Measurements from ENCODE around the gene PPP1R12C.

The PPP1R12C gene

DNA sequence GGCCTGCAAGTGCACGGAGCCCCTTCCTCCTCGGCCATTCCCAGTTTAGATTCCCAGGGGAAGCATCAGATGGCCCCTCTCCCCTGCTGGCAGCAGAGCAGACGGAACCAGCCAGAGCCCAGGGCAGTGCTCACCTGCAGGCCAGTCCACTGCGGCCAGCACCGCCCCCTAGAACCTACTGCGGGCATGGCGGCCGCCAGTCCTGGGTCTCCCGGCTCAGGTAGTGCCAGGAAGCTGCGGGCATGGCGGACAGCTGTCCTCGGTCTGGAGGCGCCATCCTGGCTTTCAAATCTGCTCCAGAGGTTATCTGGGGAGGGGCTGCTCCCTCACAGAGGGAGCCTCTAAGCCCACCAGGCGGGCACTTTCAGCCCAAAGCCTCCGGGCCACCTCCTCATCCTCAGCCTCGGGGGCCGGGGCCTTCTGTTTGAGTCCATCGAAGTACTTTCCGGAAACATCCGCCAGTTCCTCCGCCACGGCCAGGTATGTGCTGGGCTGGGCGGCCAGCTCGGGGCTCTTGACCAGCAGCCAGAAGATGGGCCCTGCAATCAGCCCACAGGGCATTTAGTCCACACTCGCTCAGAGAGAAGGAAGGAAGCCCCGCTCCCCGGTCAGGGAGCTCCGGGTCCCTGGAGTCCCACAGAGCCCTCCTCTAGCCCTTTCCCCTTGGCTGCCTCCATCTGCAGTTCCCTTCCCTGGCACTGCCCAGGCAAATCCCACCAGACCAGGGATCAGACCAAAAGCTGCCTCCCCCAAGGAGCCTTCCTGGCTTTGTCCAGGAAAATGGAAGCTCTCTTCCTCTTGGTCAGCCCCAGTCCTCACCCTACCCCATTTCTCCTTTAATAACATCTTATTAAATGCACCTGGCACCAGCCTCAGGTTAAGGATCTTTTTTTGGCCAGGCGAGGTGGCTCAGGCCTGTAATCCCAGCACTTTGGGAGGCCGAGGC is 72.4 kb downstream of the PPP1R12C start:
- no peak overlapping the region for H3K9ac ChIP-seq (ENCODE audit: low read depth, low read length, poor library complexity, severe bottlenecking)
- no peak overlapping the region for H3K4me3 ChIP-seq (ENCODE audit: low read length, poor library complexity, severe bottlenecking)
- H2AFZ ChIP-seq (ENCODE audit: low read length) = no peak overlapping the region
- H3K9me3 ChIP-seq (ENCODE audit: insufficient read depth, low read depth, low read length) = no peaks in the 10 kb centered on the region
- no peak overlapping the region for H3K4me2 ChIP-seq (ENCODE audit: low read depth, low read length, poor library complexity, severe bottlenecking)
- H3F3A ChIP-seq (ENCODE audit: low read depth) = no peaks in the 10 kb centered on the region
- no peaks in the 10 kb centered on the region for H3K79me2 ChIP-seq (ENCODE audit: insufficient read depth, low read length)
- H3K9me2 ChIP-seq (replicated peaks; ENCODE audit: low read depth, low read length) = no peaks in the 10 kb centered on the region
- TF ChIP-seq, protein P1, sequence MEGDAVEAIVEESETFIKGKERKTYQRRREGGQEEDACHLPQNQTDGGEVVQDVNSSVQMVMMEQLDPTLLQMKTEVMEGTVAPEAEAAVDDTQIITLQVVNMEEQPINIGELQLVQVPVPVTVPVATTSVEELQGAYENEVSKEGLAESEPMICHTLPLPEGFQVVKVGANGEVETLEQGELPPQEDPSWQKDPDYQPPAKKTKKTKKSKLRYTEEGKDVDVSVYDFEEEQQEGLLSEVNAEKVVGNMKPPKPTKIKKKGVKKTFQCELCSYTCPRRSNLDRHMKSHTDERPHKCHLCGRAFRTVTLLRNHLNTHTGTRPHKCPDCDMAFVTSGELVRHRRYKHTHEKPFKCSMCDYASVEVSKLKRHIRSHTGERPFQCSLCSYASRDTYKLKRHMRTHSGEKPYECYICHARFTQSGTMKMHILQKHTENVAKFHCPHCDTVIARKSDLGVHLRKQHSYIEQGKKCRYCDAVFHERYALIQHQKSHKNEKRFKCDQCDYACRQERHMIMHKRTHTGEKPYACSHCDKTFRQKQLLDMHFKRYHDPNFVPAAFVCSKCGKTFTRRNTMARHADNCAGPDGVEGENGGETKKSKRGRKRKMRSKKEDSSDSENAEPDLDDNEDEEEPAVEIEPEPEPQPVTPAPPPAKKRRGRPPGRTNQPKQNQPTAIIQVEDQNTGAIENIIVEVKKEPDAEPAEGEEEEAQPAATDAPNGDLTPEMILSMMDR (conservative IDR thresholded peaks at IDR 0.05; ENCODE audit: low read length) = no peak
- no peak for TF ChIP-seq EZH2phosphoT487 (IDR thresholded peaks at IDR 0.05; ENCODE audit: borderline replicate concordance)
- no peaks in the 10 kb centered on the region for H3K36me3 ChIP-seq (ENCODE audit: insufficient read depth, low read length)
- H3K4me1 ChIP-seq (ENCODE audit: insufficient read depth, low read length, poor library complexity, severe bottlenecking) = peaks cover 5% of the 10 kb centered on the region
- no peaks in the 10 kb centered on the region for H4K20me1 ChIP-seq (ENCODE audit: insufficient read depth, low read length, poor library complexity, severe bottlenecking)
- no peaks in the 10 kb centered on the region for H3K27me3 ChIP-seq (ENCODE audit: insufficient read depth, low read length, poor library complexity, severe bottlenecking)

- Histone ChIP-seq H3K9ac (ENCODE audit: low read depth, low read length, poor library complexity, severe bottlenecking) (no peak overlapping the region), H2AFZ (ENCODE audit: low read length) (no peak overlapping the region), H3K4me2 (ENCODE audit: low read depth, low read length, poor library complexity, severe bottlenecking) (no peak overlapping the region), H3K79me2 (ENCODE audit: insufficient read depth, low read length) (no peaks in the 10 kb centered on the region), H3K9me3 (ENCODE audit: insufficient read depth, low read depth, low read length) (no peaks in the 10 kb centered on the region), H3K4me3 (ENCODE audit: low read length, poor library complexity, severe bottlenecking) (no peak overlapping the region), H3K27me3 (ENCODE audit: insufficient read depth, low read length, poor library complexity, severe bottlenecking) (no peaks in the 10 kb centered on the region), H3F3A (ENCODE audit: low read depth) (no peaks in the 10 kb centered on the region), H3K9me2 (replicated peaks; ENCODE audit: low read depth, low read length) (no peaks in the 10 kb centered on the region), H3K36me3 (ENCODE audit: insufficient read depth, low read length) (no peaks in the 10 kb centered on the region), H4K20me1 (ENCODE audit: insufficient read depth, low read length, poor library complexity, severe bottlenecking) (no peaks in the 10 kb centered on the region), H3K4me1 (ENCODE audit: insufficient read depth, low read length, poor library complexity, severe bottlenecking) (peaks cover 5% of the 10 kb centered on the region)
- TF ChIP-seq, protein P1 (conservative IDR thresholded peaks at IDR 0.05; ENCODE audit: low read length) = no peak
- no peak for TF ChIP-seq EZH2phosphoT487 (IDR thresholded peaks at IDR 0.05; ENCODE audit: borderline replicate concordance)
Measured at GRCh38 chr19:55044286-55044685, 73.2 kb downstream of the PPP1R12C start.

DNA sequence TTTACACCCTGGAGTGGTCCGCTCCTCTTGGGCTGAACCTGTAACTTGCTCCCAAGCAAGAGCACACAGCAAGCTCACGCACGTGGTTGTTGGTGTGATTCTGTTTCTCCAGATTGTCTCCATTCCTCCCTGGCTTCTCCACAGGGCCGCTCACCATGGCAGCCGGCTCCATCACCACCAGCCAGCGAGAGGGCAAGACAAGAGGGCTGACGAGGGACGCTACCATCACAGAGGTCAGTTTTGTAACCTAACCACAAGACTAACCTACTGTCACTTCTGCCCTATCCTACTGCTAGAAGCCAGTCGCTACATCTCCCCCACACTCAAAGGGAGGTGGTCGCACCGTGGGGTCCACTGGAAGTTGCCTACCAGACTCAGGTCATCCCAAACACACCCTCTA is 74.7 kb downstream of the PPP1R12C start:
- TF ChIP-seq, protein P1 (conservative IDR thresholded peaks at IDR 0.05; ENCODE audit: low read length) = no peak
- TF ChIP-seq EZH2phosphoT487 (IDR thresholded peaks at IDR 0.05; ENCODE audit: borderline replicate concordance) = no peak
- Histone ChIP-seq H3K4me1 (ENCODE audit: insufficient read depth, low read length, poor library complexity, severe bottlenecking) (peaks cover 5% of the 10 kb centered on the region), H3K36me3 (ENCODE audit: insufficient read depth, low read length) (no peaks in the 10 kb centered on the region), H2AFZ (ENCODE audit: low read length) (no peak overlapping the region), H3F3A (ENCODE audit: low read depth) (no peaks in the 10 kb centered on the region), H3K9ac (ENCODE audit: low read depth, low read length, poor library complexity, severe bottlenecking) (no peak overlapping the region), H3K9me3 (ENCODE audit: insufficient read depth, low read depth, low read length) (no peaks in the 10 kb centered on the region), H3K4me2 (ENCODE audit: low read depth, low read length, poor library complexity, severe bottlenecking) (no peak overlapping the region), H3K79me2 (ENCODE audit: insufficient read depth, low read length) (no peaks in the 10 kb centered on the region), H3K4me3 (ENCODE audit: low read length, poor library complexity, severe bottlenecking) (no peak overlapping the region), H3K9me2 (replicated peaks; ENCODE audit: low read depth, low read length) (no peaks in the 10 kb centered on the region), H3K27me3 (ENCODE audit: insufficient read depth, low read length, poor library complexity, severe bottlenecking) (no peaks in the 10 kb centered on the region), H4K20me1 (ENCODE audit: insufficient read depth, low read length, poor library complexity, severe bottlenecking) (no peaks in the 10 kb centered on the region)

Data from Loucy (cell line).